ENCODE results near the gene KRT77.
"Not testable (repeated sequence)": the region's sequence is repeated elsewhere in the genome, so short reads cannot be mapped to it uniquely, and the experiment has no call there.

The KRT77 gene

GRCh38 chr12:52673713-52674432, 29.5 kb downstream of the KRT77 start:
- no peak for DNase-seq

- no peak for DNase-seq
These were observed 30.1 kb downstream of the KRT77 start for GRCh38 chr12:52673217-52673616.

- DNase-seq, result no peak
These were observed 30.9 kb downstream of the KRT77 start for GRCh38 chr12:52672321-52672933.

GRCh38 chr12:52670961-52671360, 32.4 kb downstream of the KRT77 start:
- no peak for DNase-seq

- DNase-seq, result no peak
These were observed 32.8 kb downstream of the KRT77 start for GRCh38 chr12:52670506-52670905.

DNA sequence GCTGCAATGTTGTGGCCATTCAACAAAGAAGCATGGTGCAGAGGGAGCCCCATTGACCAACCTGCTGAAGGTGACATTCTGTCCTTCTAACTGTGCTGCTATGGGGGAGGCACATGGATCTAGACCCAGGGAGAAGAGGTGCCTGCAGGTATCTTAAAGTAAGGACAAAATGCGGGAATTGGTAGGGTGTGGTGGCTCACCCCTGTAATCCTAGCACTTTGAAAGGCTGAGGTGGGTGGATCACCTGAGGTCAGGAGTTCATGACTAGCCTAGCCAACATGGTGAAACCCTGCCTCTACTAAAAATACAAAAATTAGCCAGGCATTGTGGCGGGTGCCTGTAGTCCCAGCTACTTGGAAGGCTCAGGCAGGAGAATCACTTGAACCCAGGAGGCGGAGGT, 33.4 kb downstream of the KRT77 start:
- not testable (repeated sequence) for DNase-seq

DNA sequence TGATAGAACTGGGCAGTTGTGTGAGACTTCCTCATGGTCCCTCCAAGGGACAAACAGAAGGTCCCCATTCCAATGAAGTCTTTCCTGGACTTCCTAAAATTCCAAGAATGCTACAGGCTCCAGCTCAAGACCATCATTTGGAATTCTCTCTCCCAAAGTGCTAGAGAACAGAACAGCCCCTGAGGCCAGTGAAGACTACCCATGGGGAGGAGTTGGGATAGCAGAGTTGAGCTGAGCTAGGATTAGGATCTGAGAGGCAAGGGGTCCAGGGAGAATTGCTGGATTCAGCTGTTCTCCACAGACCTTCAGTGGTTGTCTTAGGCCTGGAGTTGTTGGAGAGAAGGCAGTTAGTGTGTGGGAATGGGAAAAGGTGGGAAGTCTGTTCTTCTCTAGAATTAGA, 33.9 kb downstream of the KRT77 start:
- DNase-seq, result no peak

- DNase-seq, result no peak
These were observed 35.4 kb downstream of the KRT77 start for GRCh38 chr12:52667931-52668330.

- no peak for DNase-seq
These were observed 35.8 kb downstream of the KRT77 start for GRCh38 chr12:52667509-52667908.

- no peak for DNase-seq
These were observed 36.9 kb downstream of the KRT77 start for GRCh38 chr12:52666471-52666870.

DNA sequence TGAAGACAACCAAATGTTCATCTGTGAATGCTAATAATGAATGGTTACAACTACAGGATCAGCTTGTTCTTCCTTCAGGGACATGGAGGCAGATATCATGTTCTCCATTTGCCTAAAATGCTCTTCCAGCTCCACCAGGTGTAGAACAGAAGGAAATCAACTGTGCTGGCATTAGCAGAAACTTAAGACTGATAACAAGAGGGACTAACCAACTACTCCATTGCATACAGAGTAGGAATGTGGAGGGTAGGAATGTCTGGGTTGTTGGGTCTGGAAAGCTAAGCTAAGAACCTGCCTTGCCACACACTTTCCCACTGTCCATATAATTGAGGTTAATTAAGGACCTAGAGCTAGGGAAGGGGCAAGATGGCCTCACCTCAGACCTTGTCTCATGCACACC, 39.9 kb downstream of the KRT77 start:
- no peak for DNase-seq

DNA sequence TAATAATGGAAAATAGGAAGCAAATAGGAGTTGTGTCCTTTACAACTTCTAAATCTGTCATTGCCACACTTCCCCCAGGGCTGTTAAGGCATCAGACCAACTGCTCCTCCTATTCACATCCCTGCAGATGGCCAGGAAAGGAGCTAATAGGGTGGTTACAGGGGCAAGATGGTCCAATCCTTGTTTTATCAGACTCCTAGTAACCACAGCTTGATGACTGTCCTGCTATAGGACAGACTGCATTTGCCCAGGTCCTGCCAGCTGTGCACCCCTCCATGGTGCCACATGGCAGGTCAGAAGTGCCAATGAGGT, 40.5 kb downstream of the KRT77 start:
- DNase-seq, result no peak

DNA sequence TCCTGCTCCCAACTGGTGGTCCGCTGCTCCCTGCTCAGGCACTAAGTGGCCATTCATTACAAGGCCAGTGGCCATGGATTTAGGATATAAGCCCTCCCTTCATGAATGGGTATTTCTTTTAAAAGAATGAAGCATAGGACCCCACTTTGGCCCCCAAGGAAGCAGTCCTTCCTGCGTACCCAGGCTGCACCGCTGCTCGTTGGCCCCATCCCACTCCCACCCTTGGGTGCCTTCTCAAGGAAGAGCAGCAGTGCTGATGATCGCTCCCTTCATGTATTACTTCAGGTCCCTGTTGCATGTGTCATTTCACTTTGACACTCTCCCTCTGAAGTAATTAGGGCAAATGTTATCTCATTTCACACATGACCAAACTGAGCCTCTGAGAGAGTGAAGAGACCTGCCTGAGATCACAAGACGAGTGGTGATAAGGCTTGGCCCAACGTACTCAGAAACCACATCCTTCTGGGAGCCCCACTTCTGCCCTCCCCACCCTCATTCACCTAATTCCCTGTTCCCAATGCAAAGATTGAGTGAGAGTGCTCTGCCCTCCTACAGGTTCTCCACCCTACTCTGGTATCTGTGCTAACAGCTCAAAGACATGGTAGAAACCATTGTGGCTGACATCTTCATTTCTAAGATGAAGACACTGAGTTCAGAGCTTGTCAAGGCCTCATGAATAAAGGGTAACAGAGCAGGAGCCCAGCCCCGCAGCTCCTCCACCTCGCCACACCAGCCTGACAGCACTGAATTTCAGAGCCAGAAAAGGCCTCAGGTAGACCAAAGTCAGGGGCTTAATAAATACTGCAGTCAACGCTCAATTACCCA, 41.0 kb downstream of the KRT77 start:
- DNase-seq, result no peak

- DNase-seq, result no peak
These were observed 41.7 kb downstream of the KRT77 start for GRCh38 chr12:52661668-52662067.

DNA sequence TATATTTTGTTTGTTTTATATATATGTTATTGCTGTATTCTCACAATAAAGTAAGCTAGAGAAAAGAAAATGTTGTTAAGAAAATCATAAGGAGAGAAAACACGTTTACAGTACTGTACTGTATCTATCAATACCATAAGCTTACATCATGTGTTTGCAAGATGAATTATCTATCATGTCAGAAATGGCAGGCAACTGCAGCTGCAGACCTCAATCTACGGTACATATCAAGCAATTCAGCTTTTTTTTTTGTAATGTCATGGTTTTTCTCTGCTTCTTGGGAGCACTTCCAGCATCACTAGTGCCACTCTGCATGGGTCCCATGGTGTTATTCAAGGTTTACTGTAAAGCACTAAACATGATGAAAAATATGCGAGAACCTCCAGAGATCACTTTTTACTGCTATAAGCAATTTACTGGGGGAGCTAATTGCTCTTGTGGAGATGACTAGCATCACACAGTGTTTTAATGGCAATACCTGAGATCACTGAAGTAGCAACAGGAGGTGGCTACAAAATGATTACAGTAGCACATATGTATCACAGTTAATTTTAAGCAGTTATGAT, 42.3 kb downstream of the KRT77 start:
- DNase-seq, result no peak

GRCh38 chr12:52659951-52660350, 43.4 kb downstream of the KRT77 start:
- no peak for DNase-seq

- DNase-seq, result no peak
These were observed 43.9 kb downstream of the KRT77 start for GRCh38 chr12:52659395-52659794.

GRCh38 chr12:52658196-52658595, 45.1 kb downstream of the KRT77 start:
- DNase-seq, result no peak

GRCh38 chr12:52657250-52657902, 45.9 kb downstream of the KRT77 start:
- DNase-seq, result no peak

GRCh38 chr12:52656616-52657015, 46.7 kb downstream of the KRT77 start:
- no peak for DNase-seq

GRCh38 chr12:52655720-52656124, 47.6 kb downstream of the KRT77 start:
- DNase-seq, result no peak

DNA sequence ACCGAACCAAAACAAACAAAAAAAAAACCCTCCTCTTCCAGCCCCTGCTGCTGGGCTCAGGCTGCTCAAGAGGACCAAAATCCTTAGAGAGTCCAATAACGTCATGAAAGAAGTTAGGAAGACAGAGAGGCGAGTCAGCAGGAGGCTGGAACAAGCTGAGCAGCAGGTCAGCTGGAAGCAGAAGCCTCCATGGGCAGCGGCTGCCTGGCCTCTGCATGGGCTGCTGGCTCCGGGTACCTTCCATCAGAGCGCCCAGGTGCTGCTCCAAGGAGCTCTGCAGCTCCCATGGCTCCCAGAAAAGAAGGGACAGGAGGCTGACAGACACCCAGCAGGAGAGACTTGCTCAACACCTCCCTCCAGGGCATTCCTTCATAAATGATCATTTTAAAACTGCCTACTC, 48.1 kb downstream of the KRT77 start:
- no peak for DNase-seq

DNA sequence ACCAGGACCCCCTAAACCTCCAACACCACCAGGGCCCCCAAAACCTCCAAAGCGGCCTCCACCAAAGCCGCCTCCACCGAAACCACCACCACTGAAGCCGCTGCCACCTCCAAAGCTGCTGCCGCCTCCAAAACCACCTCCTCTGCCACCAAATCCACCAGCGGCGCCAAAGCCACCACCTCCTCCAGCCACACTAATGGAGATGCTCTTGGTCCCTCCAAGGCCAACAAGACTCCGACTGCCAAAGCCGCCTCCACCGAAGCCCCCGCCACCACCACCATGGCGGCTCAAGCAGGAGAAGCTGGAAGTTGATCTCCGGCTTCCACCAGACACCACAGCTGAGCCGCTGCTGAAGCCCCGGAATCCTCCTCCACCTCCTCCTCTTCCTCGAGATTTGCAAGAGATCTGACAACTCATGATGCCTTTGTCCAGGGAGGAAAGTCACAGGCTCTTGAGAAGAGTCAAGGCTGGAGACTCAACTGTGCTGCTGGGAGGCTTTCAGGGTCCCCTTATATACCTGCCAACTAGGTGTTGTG, 51.5 kb downstream of the KRT77 start, which contains the start of gene KRT2:
KRT2 (minus strand) TSS at position 486 of the 536 bp plus-strand sequence; CDS start at position 417, 69 bp downstream.
- DNase-seq, result no peak

All from NCI-H1436 treated with DMSO at 0.1 percent for 48 hours (cell line).